NCI-H1417 treated with DMSO at 0.1 percent for 48 hours (cell line): ENCODE results near the gene OBSCN.

Experiments used
- DNase-seq: peaks from one replicate; lab custom pipeline; 2025; lab: John Stamatoyannopoulos, UW

Gene OBSCN

GRCh38 chr1:228358039-228358763 lies 150.4 kb downstream of the OBSCN start:
- DNase-seq, result no peak

DNA sequence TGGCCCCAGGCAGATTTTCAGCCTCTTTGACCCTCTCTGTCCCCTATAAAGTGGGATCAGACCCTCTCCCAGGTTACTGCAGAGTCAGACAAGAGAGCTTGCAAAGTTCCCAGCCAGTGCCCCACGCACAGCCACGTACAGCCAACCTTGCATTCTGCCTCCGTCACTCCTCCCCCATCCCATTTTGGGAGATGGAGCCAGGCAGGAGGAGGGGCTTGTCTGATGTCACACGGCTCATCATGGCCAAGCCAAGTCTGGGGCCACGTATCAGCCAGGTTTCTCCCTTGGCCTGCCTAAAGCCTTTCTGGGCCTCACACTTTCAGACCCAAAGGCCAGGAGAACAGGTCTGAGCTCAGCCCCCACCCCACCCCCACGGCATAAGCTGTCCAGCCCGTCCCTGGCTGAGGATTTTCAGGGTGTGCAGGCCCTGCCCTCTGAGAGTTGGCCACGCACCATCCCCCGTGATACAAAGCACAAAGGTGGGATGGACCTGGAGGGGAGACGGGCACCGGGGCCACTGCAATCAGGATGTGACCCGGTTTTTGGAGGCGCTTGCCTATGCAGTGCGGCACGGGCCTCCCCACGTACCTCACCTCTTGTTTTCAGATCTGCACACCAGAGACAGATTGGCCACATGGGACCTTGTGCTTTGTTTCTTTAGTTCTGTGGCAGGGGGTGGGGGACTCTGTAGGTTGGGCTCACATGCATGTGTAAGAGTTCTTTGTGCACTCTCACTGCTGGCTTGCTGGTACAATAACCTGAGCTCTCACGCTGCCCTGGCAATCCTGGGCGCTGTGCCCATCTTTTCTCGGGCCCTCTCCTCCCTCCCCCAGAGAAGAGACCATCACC lies 151.1 kb downstream of the OBSCN start:
- DNase-seq, result no peak

DNA sequence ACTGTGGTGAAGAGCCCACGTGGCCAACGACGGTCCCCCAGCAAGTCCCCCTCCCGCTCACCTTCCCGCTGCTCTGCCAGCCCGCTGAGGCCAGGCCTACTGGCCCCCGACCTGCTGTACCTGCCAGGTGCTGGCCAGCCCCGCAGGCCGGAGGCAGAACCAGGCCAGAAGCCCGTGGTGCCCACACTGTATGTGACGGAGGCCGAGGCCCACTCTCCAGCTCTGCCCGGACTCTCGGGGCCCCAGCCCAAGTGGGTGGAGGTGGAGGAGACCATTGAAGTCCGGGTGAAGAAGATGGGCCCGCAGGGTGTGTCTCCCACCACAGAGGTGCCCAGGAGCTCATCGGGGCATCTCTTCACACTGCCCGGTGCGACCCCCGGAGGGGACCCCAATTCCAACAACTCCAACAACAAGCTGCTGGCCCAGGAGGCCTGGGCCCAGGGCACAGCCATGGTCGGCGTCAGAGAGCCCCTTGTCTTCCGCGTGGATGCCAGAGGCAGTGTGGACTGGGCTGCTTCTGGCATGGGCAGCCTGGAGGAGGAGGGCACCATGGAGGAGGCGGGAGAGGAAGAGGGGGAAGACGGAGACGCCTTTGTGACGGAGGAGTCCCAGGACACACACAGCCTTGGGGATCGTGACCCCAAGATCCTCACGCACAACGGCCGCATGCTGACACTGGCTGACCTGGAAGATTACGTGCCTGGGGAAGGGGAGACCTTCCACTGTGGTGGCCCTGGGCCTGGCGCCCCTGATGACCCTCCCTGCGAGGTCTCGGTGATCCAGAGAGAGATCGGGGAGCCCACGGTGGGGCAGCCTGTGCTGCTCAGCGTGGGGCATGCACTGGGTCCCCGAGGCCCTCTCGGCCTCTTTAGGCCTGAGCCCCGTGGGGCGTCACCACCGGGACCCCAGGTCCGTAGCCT lies 152.0 kb downstream of the OBSCN start:
- DNase-seq, result no peak

GRCh38 chr1:228360533-228361313 lies 152.9 kb downstream of the OBSCN start:
- DNase-seq, result no peak

DNA sequence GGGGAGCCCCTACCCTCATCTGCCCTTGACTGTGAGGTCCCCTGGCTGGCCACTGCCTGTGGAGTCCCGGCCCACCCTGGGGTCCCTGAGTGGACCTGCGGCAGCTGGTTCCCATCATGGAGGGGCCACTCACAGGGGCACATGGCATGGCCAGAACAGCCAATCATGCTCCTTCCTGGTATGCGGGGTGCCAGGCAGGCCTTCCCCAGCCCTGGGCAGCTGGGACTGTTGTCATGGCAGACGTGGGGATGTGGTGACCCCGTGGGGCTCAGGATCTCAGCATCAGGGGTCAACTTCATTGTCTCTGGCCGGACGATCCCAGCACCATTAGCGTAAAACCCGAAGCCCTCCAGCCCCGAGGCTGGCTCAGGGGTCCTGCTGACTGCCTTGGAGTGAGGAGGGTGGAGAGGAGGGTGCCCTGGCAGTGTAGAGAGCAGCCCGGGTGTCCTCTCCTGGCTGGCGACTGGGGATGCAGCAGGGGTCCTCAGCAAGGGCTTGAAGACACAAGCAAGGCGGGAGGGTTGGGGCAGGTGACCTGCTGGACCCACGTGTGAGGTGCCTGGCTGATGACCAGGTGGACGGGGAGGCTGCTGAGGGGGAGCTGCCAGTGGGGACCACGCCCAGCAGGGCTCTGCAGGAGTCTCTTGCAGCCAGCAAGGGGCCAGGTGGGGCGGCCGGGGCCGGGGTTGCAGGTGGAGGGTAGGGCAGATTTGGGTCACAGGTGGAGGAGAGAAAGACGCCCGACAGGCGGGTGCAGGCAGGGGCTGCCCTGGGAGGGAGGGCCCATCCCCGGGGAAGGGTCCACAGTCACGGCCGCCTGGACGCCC lies 153.7 kb downstream of the OBSCN start:
- DNase-seq, result no peak

DNA sequence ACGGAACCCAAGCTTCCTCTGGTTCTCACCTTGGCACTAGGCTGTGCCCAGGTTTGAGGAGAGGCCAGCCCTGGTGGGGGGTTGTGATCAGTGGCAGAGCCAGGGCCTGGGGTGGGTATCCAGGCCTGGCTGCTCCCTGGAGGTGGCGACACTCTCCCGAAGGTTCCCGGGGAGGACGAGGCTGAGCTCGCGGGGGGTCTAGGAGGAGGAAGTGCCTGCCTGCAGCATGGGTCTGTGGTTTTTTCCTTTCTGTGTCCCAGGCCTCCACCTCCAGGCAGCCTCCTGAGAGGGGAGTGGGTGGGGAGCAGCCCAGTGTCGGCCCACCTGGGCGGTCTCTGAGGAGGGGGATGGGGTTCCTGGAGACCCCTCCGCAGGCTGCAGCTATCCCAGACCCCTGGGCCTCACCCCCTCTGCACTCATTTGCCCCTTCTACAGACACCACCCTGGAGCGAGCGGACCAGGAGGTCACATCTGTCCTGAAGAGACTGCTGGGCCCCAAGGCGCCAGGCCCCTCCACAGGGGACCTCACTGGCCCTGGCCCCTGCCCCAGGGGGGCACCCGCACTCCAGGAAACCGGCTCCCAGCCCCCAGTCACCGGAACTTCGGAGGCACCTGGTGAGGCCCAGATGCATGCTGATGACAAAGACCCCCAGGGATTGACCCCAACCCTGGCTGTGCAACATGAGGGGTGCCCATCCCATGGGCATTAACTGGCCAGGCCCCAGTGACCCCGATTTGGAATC lies 154.5 kb downstream of the OBSCN start:
- no peak for DNase-seq

DNA sequence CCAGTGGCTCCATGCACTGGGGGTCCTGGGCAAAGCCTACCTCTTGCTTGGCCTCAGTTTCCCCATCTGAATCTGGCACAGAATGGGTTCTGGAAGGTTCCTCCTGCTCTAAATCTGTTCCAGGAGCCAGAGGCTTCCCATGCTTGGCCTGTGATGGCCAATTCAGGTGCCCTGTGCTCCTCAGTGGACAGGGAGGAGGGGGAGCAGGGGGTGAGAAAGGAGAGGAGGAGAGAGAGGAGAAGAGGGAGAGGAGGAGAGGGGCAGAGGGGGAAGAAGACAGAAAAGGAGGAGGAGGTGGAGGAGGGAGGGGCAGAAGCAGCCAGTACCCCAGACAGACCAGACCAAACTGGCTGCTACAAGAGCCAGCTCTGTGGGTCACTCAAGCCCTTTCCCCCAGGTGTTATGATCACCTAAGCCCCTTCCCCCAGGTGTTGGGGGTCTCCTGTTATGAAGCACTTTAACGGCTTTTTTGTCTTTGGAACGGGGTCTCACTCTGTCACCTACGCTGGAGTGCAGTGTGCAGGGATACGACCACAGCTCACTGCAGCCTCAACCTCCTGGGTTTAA lies 155.1 kb downstream of the OBSCN start:
- no peak for DNase-seq

DNA sequence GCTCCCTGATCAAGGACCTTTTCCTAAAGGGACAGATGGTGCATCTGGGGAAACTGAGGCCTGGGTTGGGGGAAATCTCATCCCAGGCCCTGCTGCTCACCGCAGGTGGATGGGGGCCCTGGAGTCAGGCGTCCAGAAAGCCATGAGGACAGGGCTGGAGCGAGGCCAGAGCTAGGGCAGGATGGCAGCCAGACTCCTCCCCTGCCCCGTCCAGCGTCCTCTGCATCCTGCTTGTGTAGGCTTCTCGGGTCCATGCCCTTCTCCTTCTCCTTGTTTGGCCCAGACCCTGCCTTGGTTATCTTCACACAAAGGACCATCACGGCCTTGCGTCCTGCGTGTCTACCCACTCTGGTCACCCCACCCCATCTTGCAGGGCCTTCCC lies 155.8 kb downstream of the OBSCN start:
- no peak for DNase-seq

DNA sequence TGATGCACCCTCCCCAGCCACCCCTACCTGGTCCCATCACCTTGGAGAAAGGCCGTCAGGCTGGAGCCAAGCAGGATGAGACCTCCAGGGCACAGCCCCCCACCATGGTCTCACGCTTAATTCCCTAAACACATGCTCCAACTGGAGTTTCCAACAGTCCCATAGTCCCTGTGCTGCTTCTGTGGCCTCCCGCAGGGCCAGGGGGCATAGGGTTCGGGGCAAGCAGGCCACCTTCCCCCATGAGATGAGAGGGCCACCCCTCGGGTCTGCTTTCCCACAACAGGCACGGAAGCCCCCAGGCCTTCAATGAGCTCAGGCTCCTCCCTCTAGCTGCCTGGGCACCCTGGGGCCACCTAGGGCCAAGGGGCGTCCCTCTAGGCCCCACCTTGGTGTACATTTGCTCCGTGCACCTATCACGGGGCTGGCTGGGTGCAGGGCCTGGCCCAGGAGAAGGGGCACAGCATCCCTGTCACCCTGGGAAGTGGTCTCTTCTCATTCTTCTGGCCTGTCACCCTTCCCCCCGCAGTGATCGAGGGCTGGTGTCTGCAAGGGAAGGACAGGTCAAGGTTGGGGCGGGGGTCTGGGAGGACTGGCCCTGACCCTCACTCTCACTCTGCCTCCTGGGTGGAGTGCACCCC lies 156.3 kb downstream of the OBSCN start:
- DNase-seq, result no peak

DNA sequence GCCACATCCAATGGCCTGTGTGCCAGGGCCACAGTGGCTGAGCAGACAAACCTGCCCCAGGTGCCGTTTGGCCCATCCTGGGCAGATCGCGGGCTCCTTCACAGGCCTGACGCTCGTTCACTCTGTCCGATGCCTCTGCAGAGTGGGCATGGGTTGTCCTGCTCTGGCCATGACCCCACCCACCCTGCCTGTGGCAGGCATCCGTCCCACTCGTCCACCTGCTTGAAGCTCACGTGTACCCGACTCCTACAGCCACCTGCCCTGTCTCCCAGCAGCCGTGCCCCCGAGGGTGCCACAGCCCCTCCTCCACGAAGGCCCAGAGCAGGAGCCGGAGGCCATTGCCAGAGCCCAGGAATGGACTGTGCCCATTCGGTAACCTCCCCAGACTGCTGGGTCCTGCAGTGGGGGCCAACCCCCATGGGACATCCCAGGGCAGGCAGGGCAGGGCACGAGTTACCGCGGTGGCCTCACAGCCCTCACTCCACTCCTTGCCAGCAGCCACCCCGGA lies 156.9 kb downstream of the OBSCN start:
- DNase-seq, result no peak

DNA sequence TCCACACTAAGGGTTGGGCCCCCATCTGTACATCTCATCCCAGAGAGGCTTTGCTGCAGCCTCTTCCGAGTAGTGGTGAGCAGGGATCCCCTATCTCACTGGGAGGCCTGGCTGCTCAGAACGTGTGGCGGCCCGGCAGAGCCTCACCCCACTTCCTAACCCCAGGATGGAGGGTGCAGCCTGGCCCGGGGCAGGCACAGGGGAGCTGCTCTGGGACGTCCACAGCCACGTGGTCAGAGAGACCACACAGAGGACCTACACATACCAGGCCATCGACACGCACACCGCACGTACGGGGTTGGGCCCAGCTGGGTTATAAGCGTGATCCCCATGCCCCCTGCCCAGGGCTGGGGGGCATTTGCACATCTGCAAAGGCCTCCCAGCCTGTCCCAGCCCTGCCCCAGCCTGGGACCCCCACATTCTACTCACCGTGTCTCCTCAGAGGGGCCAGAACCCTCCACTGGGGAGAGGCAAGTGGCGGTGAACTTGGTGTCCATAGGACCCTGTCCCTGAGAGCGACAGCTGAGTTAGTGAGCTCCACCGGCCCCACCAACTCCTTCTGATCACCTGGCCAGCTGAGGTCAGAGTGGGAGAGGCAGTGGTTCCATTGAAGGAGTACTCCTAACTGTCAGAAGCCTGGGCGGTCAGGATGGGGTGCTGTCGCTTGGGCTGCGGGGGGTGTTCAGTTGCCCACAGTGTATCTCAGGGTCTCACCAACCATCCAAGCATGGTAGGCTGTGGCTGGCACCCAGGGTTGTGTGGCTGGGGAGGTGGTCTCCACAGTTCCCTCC lies 157.6 kb downstream of the OBSCN start:
- DNase-seq, result no peak

DNA sequence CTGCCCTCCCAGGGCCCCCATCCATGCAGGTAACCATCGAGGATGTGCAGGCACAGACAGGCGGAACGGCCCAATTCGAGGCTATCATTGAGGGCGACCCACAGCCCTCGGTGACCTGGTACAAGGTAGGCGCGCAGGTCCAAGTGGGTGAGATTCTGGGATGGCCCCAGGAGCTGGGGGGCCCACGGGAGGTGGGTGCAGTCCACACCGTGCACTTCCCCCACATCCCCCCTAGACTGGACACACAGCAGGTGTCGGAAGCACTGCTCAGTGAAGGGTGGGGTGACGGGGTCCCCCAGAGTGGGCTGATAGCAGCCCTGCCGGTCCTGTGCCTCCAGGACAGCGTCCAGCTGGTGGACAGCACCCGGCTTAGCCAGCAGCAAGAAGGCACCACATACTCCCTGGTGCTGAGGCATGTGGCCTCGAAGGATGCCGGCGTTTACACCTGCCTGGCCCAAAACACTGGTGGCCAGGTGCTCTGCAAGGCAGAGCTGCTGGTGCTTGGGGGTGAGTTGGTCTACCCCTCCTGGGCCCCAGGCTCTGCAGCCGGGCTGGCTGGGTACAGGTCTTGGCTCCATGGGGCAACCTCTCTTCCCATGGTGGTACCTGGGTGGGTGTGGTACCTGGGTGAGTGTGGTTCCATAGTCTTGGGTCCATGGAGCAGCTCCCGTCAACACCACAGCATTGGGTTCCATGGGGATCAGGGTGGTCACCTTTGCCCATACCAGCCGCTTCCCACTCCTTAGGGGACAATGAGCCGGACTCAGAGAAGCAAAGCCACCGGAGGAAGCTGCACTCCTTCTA lies 158.4 kb downstream of the OBSCN start:
- no peak for DNase-seq

- no peak for DNase-seq
Measured at GRCh38 chr1:228366866-228367741, 159.3 kb downstream of the OBSCN start.

DNA sequence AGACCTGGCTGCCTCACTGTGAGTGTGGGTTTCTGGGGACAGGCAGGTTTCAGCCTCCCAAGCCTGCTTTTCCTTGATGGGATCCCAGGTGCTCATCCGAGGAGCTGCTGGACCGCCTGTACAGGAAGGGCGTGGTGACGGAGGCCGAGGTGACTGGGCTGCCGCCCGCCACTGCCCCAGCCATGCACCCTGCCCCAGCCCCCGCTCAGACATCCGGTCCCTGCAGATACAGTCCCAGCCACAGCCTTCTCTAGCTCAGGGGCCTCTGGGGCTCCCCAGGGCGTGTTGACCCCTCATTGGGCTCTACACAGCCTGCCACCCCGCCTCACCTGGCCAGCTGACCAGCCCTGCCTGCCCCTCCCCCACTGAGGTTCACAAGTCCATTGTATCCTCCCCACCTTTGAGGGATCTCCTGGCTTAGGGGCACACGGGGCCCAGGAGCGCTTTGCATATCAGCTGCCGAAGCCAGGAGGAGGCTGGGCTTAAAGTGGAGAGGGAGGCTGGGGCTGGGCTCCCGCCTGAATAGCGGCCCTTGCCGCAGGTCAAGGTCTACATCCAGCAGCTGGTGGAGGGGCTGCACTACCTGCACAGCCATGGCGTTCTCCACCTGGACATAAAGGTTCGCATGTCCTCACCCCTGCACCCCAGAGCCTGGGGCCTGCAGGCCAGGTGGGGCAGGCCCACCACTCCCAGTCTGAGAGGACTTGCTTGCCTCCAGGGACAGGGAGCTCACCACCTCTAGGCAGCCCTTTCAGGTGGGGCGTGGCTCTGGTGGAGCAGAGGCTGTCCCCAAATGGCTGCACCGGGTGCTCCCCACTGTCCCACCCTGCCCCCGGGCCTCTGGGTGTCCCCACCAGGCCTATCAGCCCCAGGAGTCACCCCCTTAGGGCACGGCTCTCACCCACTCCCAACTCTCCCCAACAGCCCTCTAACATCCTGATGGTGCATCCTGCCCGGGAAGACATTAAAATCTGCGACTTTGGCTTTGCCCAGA lies 160.3 kb downstream of the OBSCN start:
- DNase-seq, result no peak
